A673 (cell line): ENCODE measurements around the gene AMH.

Experiments
- EZH2 ChIP-seq: fragments of 200-600 bp; sonication (generic); IDR thresholded peaks from 2 replicates; pipeline ENCODE4 v1.6.1; 2017; ENCODE audit warnings: borderline replicate concordance, low read depth, mild to moderate bottlenecking, mixed read lengths, antibody characterized with exemption, low read length; ENCODE audit not compliant: poor library complexity, severe bottlenecking
- TF ChIP-seq, protein P1 (sequence below): fragments of 300-800, 200-600 bp; sonication (generic); conservative IDR thresholded peaks from 2 replicates; pipeline ENCODE4 v1.5.1; 2017; ENCODE audit warnings: low read depth, mild to moderate bottlenecking, antibody characterized with exemption, low read length, moderate library complexity, mixed read lengths

DNA sequence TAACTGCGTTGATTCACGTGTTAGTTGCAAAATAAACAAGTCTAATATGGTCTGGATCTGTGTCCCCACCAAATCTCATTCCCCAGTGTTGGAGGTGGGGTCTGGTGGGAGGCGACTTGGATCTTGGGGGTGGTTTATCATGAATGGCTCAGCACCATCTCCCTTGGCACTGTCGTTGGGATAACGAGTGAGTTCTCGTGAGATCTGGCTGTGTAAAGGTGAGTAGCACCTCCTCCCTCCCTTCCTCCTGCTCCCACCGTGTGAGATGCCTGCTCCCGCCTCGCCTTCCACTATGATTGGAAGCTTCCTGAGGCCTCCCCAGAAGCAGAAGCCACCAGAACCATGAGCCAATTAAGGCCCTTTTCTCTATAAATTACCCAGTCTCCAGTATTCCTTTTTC lies 28.0 kb downstream of the AMH start:
- TF ChIP-seq, protein P1, sequence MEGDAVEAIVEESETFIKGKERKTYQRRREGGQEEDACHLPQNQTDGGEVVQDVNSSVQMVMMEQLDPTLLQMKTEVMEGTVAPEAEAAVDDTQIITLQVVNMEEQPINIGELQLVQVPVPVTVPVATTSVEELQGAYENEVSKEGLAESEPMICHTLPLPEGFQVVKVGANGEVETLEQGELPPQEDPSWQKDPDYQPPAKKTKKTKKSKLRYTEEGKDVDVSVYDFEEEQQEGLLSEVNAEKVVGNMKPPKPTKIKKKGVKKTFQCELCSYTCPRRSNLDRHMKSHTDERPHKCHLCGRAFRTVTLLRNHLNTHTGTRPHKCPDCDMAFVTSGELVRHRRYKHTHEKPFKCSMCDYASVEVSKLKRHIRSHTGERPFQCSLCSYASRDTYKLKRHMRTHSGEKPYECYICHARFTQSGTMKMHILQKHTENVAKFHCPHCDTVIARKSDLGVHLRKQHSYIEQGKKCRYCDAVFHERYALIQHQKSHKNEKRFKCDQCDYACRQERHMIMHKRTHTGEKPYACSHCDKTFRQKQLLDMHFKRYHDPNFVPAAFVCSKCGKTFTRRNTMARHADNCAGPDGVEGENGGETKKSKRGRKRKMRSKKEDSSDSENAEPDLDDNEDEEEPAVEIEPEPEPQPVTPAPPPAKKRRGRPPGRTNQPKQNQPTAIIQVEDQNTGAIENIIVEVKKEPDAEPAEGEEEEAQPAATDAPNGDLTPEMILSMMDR = no peak
- no peak for TF ChIP-seq EZH2
